HUDEP-2 (cell line): ENCODE data around the gene CACNA1F.

Source experiments
- DNase-seq, 76 experiments: peaks; one replicate each; lab custom pipeline; 2025; ENCODE audit not compliant: unreplicated experiment in 76 of 76; lab: John Stamatoyannopoulos, UW

The CACNA1F gene

GRCh38 chrX:49202022-49202421, 31.1 kb downstream of the CACNA1F start:
- DNase-seq = no peak

DNA sequence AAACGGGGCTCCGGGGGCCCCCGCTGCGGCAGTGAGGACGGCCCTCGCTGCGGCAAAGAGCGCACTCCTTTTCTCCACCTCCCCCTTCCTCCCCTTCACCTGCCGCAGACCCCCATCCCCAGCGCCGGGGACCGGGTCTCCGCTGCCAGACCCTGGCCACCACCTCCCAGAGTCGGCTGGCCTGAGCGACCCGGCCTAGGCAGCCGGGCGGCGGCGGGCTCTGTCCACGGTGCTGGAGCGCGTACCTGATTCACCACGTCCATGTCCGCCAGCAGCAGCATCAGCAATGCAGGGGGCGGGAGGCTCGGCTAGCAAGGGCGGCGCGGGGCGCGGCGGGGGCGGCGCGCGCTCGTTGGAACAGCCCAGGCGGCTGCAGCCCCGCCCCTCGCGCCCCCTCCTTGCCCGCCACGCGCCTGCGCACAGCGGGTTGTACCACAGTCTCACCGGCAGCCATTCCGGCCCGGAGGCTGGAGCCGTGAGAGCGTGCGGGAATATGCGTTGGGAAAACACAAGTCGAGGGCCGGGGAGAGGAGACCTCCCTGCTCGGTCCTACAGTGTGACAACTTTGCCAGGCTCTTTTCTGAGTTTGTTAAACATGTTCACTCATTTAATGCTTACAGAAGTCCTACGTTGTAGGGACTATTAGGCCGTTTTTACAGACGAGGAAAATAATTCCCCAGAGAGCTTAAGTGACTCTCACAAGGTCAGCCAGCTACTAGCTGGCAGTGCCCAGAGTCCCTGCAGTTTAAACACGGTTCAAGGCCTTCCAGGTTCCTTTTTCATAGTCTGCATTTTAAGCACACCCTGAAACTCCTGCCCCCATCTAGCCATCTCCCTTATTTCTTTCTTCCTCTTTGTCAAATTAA, 33.0 kb downstream of the CACNA1F start, which contains the start of gene SYP:
TSS of gene SYP (minus strand) at position 288 of the 866 bp plus-strand sequence. CDS start at position 281, 7 bp downstream.
- DNase-seq = peak in 74 of 76 experiments; percentile 2 to 86 (median 72)

- no peak for DNase-seq
Measured at GRCh38 chrX:49199315-49199595, 33.9 kb downstream of the CACNA1F start.

DNA sequence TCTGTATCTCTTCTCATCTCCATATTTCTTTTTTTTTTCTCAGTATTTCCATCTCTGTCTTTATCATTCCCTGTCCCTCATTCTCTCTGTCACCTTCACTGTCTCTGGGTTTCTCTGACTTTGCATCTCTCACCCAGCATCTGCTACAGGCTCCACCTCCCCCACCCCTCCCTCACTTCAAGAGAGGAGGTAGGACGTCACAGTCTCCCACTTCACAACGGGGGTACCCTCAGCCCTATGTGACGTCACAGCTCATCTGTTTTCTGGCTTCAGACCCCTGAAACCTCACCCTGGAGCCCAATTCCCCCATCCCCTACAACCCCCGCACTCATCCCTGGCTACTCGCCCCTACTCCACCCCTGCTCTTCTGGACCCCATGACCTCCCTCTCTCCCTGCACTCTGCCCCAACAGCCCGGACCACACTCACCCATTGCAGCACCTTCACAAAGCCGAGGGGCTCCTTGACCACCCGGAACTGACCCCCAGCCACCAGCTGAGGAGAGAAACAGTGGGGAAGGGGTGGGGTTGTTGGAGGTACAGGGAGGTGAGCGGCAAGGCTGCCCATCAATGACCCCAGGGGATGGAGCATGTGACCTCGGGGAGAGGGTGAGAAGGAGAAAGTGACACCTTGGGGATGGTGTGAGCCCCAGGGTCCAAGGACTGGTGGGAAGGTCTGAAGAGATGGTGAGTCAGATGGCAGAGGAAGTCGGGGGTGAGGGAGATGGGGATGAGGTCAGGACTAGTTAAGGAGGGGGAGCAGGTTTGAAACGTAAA, 34.4 kb downstream of the CACNA1F start:
- no peak for DNase-seq

DNA sequence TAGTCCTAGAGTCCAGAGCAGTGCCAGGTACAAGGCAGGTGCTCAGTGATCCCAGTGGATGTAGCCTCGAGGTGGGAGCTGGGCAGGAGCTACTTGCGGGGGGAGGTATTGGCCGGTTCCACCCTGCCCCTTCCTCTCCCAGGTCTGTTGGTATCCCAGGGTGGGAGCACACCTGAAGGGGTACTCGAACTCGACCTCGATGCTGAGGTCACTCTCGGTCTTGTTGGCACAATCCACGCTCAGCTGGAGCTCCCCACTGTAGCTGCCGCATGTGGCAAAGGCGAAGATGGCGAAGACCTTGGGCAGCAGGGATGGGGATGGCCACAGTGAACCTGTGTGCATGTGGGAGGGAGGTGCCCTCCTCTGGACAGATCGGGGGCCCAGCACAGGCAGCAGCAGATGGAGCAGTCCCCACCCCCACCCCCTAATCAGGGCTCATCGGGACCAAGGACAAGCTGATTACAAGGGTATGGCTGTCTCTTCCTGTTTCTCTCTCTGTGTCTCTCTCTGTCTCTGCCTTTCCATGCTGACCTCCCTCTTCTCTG, 35.5 kb downstream of the CACNA1F start:
- no peak for DNase-seq

DNA sequence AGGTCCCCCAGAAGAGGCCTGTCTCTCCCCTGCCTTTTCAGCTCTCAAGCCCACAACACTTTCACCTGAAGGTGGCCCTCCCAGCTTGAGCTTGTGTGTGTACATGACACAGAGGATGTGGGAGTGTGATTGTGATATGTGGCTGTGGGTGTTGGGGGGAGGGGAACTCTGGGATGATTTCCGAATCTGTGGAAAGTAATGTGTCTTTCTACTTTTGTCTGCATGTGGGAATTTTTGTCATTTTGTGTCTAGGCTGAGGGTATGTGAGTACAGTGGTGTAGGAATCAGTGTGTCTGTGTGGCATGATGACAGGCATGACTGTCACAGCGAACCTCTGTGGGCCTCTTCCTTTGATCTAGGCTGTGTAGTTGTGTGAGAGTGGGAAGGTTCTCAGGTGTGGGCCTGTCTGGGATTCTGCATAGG, 39.6 kb downstream of the CACNA1F start:
- DNase-seq = no peak

- peak in 13 of 76 experiments; percentile 1 to 22 (median 8) for DNase-seq
Measured at GRCh38 chrX:49192722-49193328, 40.3 kb downstream of the CACNA1F start.

DNA sequence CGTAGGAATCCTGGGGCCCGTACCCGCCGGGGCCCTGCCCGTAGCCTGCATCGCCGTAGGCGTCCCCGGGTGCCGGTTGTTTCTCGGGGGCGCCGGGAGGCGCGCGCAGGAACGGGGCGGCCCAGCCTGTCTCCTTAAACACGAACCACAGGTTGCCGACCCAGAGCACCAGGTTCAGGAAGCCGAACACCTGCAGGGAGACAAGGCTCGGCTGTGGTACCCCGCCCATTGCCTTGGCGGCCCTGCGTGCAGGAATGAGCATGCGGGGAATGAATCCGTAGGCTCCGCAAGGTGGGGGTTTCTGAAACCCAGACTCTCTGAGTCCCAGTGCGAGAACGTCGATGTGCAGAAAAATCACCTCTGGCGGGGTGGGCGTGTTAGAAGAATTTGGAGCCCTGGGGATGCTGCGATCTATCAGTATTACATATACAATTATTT, 41.5 kb downstream of the CACNA1F start:
- peak in 2 of 76 experiments; percentile 40 to 41 for DNase-seq

DNA sequence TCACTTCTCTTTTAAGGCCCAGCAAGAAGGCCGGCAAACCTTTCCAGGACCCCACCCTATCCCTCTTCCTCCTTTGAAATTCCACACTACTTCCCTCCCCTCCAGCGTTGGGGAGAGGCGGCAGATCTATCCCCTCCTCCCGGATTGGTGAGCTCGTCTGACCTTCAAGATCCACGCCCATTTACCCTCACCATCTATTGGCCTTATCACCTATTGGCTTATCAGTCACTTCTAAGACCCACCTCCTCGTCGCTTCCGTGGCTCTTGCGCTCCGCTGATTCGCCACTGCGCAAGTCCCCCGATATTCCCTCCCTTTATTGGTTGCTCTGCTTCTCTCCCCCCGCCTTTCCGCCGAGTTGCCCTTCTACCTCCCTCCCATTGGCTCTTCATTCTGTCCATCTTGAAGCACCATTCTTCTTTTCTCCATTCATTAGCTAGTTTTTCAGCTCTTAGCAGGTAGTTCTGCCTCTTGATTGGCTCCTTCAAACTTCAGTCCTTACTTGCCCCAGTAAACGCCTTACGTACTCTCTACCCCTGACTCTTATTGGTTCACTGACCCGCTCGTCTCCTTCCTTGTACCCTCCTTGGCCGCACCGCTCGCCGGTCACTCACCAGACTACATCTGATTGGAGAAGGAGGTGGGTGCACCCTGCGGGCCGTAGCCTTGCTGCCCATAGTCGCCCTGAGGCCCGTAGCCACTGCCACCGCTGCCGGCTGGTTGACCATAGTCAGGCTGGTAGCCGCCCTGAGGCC, 42.1 kb downstream of the CACNA1F start:
- DNase-seq = peak in 75 of 76 experiments; percentile 5 to 97 (median 88)

DNA sequence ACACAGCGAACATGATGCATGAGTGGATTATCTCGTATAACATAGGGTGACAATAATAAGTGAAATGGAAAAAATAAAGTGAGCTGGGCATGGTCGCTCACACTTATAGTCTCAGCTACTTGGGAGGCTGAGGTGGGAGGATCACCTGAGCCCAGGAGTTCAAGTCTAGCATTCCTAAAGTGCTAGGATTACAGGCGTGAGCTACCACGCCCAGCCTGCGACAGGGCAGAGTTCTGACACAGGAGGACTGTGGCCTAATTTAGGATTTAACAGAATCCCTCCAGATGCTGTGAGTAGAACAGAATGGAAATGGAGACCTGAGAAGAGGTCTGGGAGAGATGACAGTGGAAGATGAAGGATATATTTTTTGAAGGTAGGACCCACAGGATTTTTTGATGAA, 43.5 kb downstream of the CACNA1F start:
- no peak for DNase-seq

DNA sequence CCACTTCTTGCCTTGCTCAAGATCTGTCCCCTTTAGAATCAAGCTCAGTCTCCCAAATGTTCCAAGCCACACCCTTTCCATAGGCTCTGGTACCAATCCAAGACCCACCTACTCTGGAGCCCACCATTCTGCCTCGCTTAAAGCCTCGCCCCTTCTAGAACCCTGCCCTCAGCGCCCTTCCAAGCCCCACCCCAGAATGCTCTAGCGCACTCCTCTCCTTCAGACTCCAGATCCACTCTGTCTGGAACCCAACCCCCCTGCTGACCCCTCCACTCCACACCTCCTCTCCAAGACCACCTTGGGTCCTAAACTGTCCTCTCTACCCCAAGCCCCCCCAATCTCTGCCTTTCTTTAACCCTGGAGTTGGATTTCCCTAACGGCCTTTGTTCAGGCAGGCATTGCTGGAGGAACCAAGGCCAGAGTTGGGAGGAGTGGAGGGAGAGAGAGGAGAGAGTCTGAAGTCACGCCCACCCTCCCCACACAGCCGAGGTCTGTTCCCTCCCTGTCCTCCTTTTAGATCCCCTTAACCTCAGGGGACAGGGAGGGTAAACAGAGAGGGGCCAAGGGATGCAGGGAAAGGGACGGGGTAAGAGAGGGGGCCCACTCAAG, 44.6 kb downstream of the CACNA1F start:
- no peak for DNase-seq

DNA sequence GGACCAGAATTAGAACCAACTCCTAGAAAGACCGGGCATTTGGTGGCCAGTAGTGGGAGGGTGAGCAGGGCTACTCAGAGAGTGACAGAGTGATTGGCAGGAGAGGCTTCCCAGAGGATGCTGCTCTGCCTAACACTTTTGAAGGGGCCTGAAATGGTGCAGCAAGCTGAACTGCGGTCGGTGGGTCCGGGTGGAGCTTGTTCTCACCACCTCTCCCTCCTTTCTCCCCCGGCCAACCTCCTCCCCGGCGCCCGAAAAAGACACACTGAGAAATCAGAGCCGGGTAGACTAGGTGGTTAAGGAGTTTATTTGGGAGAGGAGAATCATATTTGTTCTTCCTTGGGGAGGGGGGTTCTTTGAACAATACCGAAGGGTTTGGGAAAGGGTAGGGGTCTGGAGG, 45.6 kb downstream of the CACNA1F start:
- DNase-seq = no peak

GRCh38 chrX:49187028-49187394, 46.1 kb downstream of the CACNA1F start:
- no peak for DNase-seq

GRCh38 chrX:49186125-49187027, 46.8 kb downstream of the CACNA1F start, which contains the start of gene PRICKLE3:
Gene PRICKLE3 (minus strand): TSS chrX:49186373. CDS start chrX:49186297, 76 bp downstream.
- DNase-seq = peak in 66 of 76 experiments; percentile 1 to 78 (median 58)

DNA sequence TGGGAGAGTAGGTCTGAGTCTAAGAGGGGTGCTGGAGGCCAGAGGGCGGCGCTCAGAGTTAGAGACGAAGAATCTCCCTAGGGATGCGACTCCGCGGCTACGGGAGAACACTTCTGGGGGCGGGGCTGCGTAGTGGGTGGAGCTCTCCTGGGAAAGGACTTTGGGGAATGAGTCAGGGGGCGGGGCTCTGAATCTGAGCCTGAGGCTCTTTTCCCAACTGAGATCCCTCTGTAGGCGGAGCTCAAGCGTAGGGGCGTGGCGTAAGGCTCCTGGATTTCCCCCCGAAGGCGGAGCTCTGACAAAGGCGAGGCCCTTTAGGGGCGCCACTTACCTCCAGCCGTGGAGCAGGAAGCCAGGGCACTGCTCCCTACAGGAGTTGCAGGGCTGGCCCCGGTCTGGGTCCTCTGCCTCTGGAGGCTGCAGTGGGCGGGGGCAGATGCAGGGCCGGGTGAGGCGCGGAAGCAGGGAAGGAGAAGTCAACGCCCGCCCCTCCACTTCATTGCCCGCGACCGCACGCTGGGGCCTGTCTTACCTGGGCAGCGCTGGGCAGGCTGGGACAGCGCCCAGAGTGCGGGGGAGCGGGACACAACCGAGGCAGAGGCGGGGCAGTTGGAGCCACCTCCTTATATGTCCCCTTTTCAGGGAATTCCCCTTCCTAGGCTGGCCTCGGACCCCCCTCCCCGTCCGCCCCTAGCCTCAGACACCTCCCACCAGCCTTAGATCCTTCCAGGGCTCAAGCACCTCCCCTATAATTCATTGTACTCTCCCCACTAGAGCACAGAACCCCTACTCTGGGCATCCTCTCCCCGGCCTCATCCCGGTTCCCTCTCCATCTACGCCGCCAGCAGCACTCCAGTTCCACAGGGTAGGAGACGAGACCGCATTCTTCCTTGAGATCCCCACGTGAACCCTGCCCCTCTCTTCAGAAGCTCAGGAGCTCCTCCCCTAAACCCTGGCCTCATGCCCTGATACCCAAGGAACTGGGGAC, 48.6 kb downstream of the CACNA1F start:
- DNase-seq = peak in 36 of 76 experiments; percentile 8 to 62 (median 28)

DNA sequence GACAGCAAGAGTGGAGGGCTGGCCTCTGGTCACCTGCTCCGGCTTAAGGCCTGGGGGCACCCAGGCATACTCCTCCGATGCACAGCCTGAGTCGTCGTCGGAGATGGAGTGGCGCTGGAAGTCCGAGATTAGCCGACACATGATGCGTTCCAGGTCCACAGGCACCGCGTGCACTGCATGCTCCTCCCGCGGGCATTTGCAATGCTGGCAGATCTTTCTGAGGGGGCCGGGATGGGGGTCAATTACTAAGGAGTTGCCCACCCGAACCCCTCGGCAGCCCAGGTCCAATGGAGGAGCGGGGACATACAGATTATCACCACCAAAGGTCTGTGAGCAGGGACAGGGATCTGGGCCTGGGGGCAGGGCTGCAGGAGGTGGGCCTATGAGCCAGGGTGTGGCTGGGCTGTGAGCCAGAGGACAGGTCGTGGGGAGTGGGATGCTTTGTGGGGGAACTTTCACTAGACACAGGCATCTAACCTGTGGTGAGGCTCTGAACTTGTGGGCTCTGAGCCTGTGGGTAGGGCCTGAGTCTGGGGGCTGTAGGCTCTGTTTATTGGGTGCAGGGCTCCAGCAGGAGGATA, 49.3 kb downstream of the CACNA1F start:
- DNase-seq = no peak

GRCh38 chrX:49179358-49179757, 53.8 kb downstream of the CACNA1F start:
- no peak for DNase-seq
